OCI-M1 (cell line): ENCODE measurements around the gene RIMS1.
"Not testable (repeated sequence)": the region's sequence is repeated elsewhere in the genome, so short reads cannot be mapped to it uniquely, and the experiment has no call there.

Experiments used
- DNase-seq: peaks from one replicate; lab custom pipeline; 2025; lab: John Stamatoyannopoulos, UW

Gene RIMS1

GRCh38 chr6:71977884-71978283 is 91.5 kb downstream of the RIMS1 start:
- DNase-seq: peak; percentile 71

DNA sequence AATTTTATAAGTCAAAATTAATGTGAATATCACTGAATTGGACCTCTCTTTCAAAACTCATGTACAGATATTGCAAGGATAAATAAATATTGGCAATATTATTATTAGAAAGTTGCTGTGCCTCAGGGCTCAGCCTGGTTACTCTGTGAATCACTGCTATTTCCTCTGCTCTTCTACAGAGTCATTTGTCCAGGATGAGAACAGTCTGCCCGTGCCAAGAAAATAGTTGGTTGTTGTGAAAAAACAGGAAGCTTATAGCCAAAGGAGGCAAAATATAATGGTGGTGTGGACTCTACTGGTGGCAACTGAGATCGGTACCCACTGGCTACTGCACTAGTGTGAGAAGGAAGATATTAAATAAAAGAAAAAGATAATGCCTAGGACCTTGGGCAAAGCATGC is 93.6 kb downstream of the RIMS1 start:
- no peak for DNase-seq

- DNase-seq: no peak
Measured at GRCh38 chr6:71982389-71982788, 96.0 kb downstream of the RIMS1 start.

DNA sequence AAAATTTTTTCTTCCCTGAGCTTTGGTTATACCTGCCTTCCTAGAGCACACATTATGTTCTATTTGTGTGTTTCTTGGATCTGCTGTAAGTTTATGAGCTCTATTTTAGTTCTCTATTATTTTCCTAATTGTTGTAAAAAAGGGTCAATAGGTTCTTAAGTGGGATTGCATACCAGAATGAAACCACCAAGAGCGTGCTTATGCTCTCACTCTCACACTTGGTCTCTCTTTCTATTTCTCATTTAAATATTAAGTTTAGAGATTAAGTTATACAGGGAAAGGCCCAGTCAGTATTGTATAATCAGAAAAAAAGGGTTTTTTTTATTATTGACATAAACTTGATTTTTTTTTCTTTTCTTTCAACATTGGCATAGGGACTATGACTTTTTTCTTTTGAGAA is 96.8 kb downstream of the RIMS1 start:
- DNase-seq: no peak

- no peak for DNase-seq
Measured at GRCh38 chr6:71994705-71995271, 108.4 kb downstream of the RIMS1 start.

- DNase-seq: no peak
Measured at GRCh38 chr6:71997341-71997740, 111.0 kb downstream of the RIMS1 start.

DNA sequence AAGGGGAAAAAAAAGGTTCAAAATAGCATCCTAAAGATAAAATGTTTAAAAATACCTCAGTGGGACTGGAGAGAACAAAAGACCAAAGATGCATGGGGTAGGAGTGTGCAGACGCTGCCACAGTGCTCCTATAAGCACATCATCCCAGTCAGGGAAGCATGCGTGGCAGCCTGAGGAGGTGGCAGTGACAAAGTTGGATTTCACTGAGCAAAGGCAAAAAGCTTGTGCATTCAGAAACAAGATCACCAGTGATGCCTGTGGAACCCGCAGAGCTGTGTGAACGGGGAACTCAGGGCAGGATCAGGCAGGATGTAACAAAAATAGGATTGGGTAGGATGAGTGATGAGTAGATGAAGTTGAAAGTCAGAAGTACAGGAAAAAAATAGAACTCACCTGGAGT is 116.1 kb downstream of the RIMS1 start:
- no peak for DNase-seq

GRCh38 chr6:72006591-72006990 is 120.2 kb downstream of the RIMS1 start:
- not testable (repeated sequence) for DNase-seq

DNA sequence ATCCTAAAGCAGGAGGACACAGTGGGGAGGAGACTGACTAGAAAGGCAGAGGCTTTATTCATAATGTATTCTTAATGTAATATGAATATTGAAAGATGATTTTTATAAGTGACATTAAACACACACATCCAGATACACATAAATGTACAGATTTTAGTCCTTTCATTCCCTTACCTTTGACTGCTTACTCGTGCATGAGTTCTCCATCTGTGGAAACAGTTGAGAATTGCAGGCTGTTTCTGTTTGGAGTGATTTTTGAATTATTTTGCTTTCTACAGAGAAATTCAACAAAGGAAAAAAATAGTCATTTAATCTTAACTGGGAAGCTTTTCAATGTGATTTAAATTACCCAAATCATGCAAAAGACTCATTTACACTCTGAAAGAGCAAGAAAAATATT is 136.5 kb downstream of the RIMS1 start:
- no peak for DNase-seq

GRCh38 chr6:72031471-72031870 is 145.1 kb downstream of the RIMS1 start:
- DNase-seq: no peak

- no peak for DNase-seq
Measured at GRCh38 chr6:72032086-72032485, 145.7 kb downstream of the RIMS1 start.

GRCh38 chr6:72035486-72035885 is 149.1 kb downstream of the RIMS1 start:
- DNase-seq: no peak

GRCh38 chr6:72035966-72036365 is 149.6 kb downstream of the RIMS1 start:
- no peak for DNase-seq

GRCh38 chr6:72037006-72037405 is 150.7 kb downstream of the RIMS1 start:
- no peak for DNase-seq

DNA sequence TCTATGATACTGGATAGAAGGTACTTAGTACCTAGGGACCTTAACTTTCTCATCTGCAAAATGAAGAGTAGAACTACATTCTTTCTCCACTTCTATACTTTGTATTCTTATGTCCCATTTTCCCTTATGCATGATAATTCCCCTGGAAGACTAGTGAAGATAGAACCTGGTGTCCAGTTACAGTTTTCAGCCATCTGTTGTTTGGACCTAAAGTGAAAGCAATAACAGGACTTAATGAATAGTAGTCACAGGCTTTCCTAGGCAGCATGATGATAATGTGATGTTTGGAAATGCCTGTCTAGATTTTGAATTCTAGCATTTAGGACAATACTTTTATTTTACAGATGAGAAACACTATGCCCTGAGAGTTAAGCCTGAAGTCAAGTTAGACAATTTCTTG is 153.8 kb downstream of the RIMS1 start:
- DNase-seq: no peak

- DNase-seq: peak; percentile 57
Measured at GRCh38 chr6:72042088-72042487, 155.7 kb downstream of the RIMS1 start.

DNA sequence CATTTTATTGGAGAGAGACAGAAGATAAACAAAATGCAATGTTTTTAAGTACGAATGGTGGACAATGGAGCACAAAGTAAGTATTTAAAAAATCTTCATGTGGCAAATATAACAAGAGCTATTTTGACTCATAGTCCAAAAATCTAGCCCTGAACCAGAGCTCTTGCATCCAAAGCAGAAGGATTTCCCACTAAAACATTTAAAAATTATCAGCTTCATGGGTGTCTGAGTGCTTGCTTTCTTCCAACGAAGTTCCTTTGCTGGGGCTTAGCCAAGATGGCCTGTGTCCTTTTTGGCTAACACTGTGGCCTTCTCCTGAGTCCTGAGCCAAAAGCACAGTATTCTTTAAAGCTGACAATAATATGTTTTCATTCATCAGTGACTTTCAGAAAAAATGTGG is 161.7 kb downstream of the RIMS1 start:
- no peak for DNase-seq

DNA sequence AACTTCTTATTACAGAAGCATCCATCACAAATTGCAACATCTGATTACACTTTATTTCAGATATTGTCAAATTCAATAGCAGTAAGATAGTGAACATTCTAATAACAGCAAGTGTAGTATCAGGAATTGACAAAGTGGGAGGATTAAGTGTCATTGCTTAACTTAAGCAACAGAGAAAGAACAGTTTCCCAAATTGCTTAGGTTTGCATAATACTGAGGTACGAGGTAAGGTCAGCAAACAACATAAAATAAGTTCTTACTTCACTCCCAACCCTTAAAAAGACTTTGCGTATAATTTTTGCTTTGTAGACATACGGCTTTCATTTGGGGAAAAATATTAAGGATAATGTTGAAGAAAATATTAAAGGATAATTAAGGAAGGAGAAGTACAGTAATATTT is 163.0 kb downstream of the RIMS1 start:
- no peak for DNase-seq

DNA sequence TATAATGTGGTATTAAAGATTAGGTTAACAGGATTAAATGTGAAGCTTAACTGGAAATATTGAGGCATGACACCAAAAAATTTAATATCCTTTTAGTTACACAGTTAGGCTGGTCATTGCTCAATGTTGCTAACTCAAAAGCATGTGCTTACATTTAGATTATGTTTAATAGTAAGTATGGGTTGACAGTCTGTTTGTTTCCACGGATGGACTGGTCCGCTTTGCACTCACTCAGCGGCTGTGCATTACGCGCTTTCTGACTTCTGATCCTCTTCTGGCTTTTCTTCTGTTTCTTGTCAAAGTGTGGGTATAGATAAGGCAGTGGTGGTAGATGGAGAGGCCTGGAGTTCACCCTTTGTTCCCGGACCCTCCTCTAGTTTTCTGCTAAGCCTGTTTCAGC is 174.9 kb downstream of the RIMS1 start:
- DNase-seq: no peak

DNA sequence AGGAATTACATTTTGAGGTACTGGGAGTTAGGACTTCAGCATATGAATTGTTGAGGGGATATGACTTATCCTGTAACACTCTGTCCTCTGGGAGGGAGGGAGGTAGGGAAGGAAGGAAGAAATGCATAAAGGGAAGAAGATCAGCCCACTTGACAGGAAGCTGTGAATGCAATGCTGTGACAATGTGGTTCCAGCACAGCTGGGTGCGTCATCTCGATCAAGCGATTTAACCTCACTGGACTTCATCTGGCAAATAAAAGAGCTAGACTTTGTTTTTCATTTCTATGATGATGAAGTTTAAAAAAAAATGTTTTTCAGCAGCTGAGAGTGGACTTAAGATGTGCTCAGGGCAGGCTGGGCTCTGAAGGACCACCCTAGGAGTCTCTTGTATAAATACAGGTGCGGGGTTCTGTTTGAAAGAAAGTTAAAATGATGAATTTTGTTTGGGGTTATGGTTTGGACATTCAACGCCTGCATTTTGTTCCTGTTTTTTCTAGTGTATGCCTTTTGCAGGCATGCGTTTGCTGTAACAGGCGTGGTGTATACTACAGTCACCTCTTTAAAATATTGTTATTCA is 178.1 kb downstream of the RIMS1 start:
- no peak for DNase-seq

DNA sequence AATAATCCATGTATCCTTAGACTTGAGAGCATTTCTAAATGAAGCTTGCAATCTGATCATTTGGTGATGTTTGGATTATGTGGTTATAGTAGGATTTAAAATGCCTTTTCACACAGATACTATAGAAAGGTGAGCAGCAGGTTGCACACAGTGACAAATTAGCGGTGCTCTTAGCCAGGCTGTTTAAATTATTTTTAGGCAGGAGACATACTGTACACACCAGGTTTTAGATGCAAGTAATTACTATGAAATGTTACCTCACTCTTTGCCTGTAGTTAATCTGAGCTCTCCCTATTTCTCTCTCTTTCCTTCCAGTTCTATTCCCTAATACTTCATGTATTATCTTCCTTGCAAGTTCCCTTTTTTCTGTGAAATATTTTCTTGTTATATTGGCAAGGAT is 191.7 kb downstream of the RIMS1 start:
- no peak for DNase-seq

- no peak for DNase-seq
Measured at GRCh38 chr6:72080260-72080941, 194.1 kb downstream of the RIMS1 start.

- DNase-seq: no peak
Measured at GRCh38 chr6:72081871-72082270, 195.5 kb downstream of the RIMS1 start.

DNA sequence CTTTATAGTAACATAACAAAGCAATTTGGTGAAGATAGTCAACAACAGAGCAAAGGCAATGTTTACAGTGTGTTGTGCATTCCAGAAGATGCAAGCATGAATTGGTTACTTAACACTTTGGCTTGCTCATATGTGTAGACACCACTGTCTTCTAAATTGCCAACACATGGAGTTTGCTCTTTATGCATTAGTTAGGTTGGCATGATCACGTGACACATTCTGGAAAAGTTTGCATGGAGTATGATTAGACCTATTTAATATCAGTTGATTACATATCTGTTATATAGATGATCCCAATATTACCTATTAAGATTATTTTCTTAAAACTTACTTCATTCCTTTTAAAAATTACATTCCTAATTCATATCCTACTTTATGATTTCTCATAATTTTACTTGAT is 197.6 kb downstream of the RIMS1 start:
- no peak for DNase-seq
